Measurements from ENCODE around the gene PPP2CA. TPM values are rescaled to one million over a fixed set of nuclear protein-coding genes. Genes with fewer than 3 reads are reported as not detected.

The PPP2CA gene
- total RNA-seq, 2 donors from 2014 or later = 158 to 176 TPM

DNA sequence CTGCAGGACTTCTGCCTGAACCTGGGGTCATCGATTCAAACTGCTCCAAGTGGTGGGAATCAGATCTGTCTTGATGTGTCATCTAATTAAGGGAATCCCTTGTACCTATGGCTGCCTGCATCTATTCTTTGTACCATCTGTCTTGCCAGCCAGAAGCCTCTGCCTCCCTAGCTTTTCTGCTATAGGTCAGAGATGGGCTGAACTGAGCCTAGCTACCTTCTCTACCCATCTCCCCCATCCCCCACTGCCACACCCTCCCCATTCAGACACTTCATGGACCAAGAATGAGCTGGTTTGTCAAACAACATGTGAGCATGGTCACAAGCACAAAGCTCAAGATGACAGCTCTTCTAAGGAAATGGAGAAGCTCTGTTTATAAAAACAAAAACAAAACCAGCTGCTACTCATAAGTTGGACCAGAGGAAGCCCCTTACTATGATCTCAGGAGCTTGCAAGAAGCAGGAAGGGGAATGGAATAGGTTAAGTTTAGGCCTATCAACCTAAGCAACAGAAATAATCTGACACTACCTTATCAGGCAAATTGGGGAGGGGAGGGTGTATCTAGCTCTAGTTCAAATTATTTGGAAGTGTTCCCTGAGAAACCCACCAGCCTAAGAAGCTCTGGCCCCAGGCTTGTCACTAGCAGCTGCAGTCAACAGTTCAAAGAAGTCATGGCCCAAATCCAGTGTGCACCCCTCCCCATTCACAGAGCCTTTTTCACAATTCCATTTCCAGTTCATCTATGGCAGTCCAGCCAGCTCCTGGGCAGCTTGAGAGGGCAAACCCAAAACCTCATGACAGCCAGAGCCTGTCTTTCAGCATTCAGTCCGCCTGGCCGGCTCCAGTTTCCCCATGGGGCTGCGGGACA lies 79.0 kb downstream of the PPP2CA start:
- no peaks in the 10 kb centered on the region for H3K9me3 Mint-ChIP-seq

DNA sequence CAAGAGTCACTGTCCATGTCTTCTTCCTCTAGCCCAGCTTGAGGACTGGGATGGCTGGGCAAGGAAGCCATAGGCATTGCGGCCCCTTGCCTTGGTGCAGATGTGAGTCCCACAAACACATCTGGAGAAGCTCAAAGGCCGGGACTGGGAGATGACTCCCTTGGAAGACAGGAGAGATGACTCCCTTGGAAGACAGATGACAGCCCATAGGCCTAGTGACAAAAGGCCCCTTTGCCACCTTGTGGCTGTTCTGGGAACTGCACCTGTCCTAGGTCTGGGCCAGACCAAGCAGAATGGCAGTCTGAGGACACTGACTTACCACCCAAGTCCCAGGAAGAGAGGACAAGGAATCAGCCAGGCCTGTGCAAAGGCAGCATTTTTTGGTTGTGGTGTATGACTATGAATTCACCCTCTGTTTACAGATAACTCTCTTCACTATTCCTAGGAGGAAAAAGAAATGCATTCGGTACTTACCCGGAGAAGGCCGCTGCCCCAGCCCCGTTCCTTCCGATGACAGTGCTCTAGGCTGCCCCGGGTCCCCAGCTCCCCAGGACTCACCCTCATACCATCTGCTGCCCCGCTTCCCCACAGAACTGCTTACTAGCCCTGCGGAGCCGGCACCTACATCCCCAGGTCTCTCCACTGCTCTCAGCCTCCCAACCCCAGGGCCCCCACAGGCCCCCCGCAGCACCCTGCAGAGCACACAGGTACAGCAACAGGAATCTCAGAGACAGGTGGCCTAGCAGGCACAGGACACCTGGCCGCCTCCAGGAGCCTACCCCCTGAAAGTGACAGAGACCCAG lies 79.9 kb downstream of the PPP2CA start:
- peaks cover 11 to 22% of the 10 kb centered on the region in 2 donors for H3K36me3 Mint-ChIP-seq (ENCODE audit: insufficient read depth in 2 of 2)
- H3K27ac Mint-ChIP-seq = peak overlapping the region; percentile 35
- peak; percentile 72 to 81 for ATAC-seq (replicated peaks in 1 of 2)
- peak; percentile 84 to 86 for DNase-seq
- H3K9me3 Mint-ChIP-seq = no peaks in the 10 kb centered on the region
- H3K27me3 Mint-ChIP-seq (ENCODE audit: low read depth) = no peaks in the 10 kb centered on the region
- no peak overlapping the region for H3K4me3 Mint-ChIP-seq
- H3K4me1 Mint-ChIP-seq (ENCODE audit: low read depth) = peaks cover 54% of the 10 kb centered on the region

More for the DNA sequence above, 79.0 kb downstream of the PPP2CA start:
- H3K27me3 Mint-ChIP-seq (ENCODE audit: low read depth) = no peaks in the 10 kb centered on the region
- no peak for DNase-seq
- peaks cover 8 to 14% of the 10 kb centered on the region in 2 donors for H3K36me3 Mint-ChIP-seq (ENCODE audit: insufficient read depth in 2 of 2)
- ATAC-seq (replicated peaks in 1 of 2) = no peak
- H3K4me3 Mint-ChIP-seq = no peak overlapping the region
- peak overlapping the region; percentile 30 for H3K27ac Mint-ChIP-seq
- H3K4me1 Mint-ChIP-seq (ENCODE audit: low read depth) = peaks cover 53% of the 10 kb centered on the region

DNA sequence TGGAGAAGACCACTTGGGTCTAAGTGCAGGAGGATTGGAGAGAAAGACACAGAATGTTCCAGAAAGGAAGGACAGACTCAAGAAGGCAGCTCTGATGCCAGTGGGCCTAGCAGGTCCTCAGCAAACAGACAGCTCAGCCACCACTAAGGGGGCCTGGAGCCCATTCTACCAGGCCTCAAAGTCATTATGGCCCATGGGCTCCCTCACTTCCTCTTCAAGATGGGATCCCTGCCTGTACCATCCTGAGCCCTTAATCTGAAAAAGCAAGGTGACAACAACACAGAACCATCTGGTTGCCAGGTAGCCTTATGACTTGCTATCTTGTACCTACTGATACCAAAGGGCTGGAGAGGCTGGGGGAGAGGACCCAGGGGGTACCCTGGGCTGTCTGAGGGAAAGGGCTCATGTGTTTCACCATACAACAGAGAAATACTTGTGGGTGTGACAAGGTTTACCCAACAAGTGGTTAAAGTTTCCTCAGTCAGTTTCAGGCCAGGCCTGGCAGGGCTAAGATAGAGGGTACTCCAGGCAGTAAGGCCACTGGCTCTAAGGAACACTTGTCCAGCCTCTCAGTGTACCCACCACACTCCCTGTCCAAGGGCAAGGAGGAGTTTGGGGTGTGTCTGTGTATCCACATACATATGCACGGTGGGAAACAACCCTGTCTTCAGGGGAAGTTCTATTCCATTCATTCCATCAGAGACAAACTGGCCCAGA lies 80.7 kb downstream of the PPP2CA start:
- Mint-ChIP-seq H3K4me3 (no peak overlapping the region), H3K36me3 (ENCODE audit: insufficient read depth in 2 of 2) (peaks cover 13 to 26% of the 10 kb centered on the region in 2 donors), H3K27me3 (ENCODE audit: low read depth) (no peaks in the 10 kb centered on the region), H3K27ac (peak overlapping the region; percentile 52), H3K4me1 (ENCODE audit: low read depth) (peaks cover 54% of the 10 kb centered on the region), H3K9me3 (no peaks in the 10 kb centered on the region)
- ATAC-seq (replicated peaks in 1 of 2) (peak; percentile 30 to 52), DNase-seq (peak in 1 of 2 donors; percentile 29)

Other genes starting within 250 kb of the PPP2CA start
- 100 to 1,000 TPM; 252 to 258 TPM for gene VDAC1, start 221.1 kb downstream of the PPP2CA start, total RNA-seq
- gene TCF7, start 111.4 kb downstream of the PPP2CA start, total RNA-seq = 100 to 1,000 TPM; 142 to 265 TPM
- 100 to 1,000 TPM; 201 to 238 TPM for gene SKP1, start 49.1 kb downstream of the PPP2CA start, total RNA-seq
- 1 to 10 TPM; 3.9 to 5.8 TPM for gene CDKL3, start 141.1 kb upstream of the PPP2CA start, total RNA-seq
- gene UBE2B, start 145.5 kb upstream of the PPP2CA start, total RNA-seq = 100 to 1,000 TPM; 129 to 162 TPM
- gene CDKN2AIPNL, start 185.8 kb upstream of the PPP2CA start, total RNA-seq = 10 to 100 TPM; 24.6 to 25.8 TPM

Measured in activated T-cell treated with anti-CD3 and anti-CD28 coated beads, Interleukin-2, amount 50 U/mL, for 72 hours (primary cell).